DND-41 (cell line): Measurements from ENCODE around the gene CPAMD8.

ENCODE experiments used
- CTCF ChIP-seq: IDR thresholded peaks from 2 replicates; pipeline ENCODE4 v1.5.1; 2012; ENCODE audit warnings: borderline replicate concordance, low read length, moderate library complexity, mild to moderate bottlenecking; ENCODE audit not compliant: poor library complexity, severe bottlenecking; ENCODE audit errors: extremely low read depth
- EZH2 ChIP-seq: IDR thresholded peaks from 3 replicates; pipeline ENCODE4 v1.6.1; 2012; ENCODE audit warnings: borderline replicate concordance, low read depth, mild to moderate bottlenecking, moderate library complexity, low read length, inconsistent platforms; ENCODE audit not compliant: severe bottlenecking

GRCh38 chr19:17054746-17055145 is 28.1 kb upstream of the CPAMD8 start:
- TF ChIP-seq CTCF: no peak
- no peak for TF ChIP-seq EZH2
